GM23338 (cell line): ENCODE results near the gene ZNF816. TPM values are rescaled to one million over a fixed set of nuclear protein-coding genes. Genes with fewer than 3 reads are reported as not detected.

Experiments
- ATAC-seq: fragments of 200-7000 bp; cut with Tn5 transposase; 3 replicates; pipeline ENCODE4 v1.9.1; 2020
- DNase-seq: peaks from one replicate; pipeline ENCODE4 v3.0.0-alpha.2; 2015; ENCODE audit warnings: low spot score
- H2AFZ ChIP-seq: fragments of 200-600 bp; sonication (generic); 2 replicates; pipeline ENCODE4 v1.8.0; 2016; ENCODE audit warnings: antibody characterized with exemption, mild to moderate bottlenecking, moderate library complexity
- H3F3A ChIP-seq: fragments of 200-600 bp; sonication (generic); replicated peaks from 2 replicates; pipeline ENCODE4 v1.8.0; 2017; ENCODE audit warnings: antibody characterized with exemption, mixed run types, low read depth
- H3K27ac ChIP-seq: fragments of 200-600 bp; sonication (generic); 2 replicates; pipeline ENCODE4 v1.6.1; 2016; ENCODE audit warnings: low read depth
- H3K27me3 ChIP-seq: fragments of 200-600 bp; sonication (generic); 2 replicates; pipeline ENCODE4 v1.8.0; 2016; ENCODE audit warnings: mild to moderate bottlenecking, mixed run types, moderate library complexity; ENCODE audit not compliant: insufficient read depth
- H3K36me3 ChIP-seq: fragments of 200-600 bp; sonication (generic); 2 replicates; pipeline ENCODE4 v1.8.0; 2016; ENCODE audit warnings: mild to moderate bottlenecking; ENCODE audit not compliant: insufficient read depth
- H3K4me1 ChIP-seq: fragments of 200-600 bp; sonication (generic); 2 replicates; pipeline ENCODE4 v1.8.0; 2016; ENCODE audit warnings: mild to moderate bottlenecking, moderate library complexity; ENCODE audit not compliant: insufficient read depth
- H3K4me2 ChIP-seq: fragments of 200-600 bp; sonication (generic); 2 replicates; pipeline ENCODE4 v1.7.1; 2017; ENCODE audit warnings: mixed run types
- H3K4me3 ChIP-seq: fragments of 200-600 bp; sonication (generic); 2 replicates; pipeline ENCODE4 v1.6.1; 2016; ENCODE audit warnings: mixed run types
- H3K79me2 ChIP-seq: fragments of 200-600 bp; sonication (generic); replicated peaks from 2 replicates; pipeline ENCODE4 v1.8.0; 2017; ENCODE audit warnings: mild to moderate bottlenecking; ENCODE audit not compliant: insufficient read depth
- H3K9me2 ChIP-seq: fragments of 200-600 bp; sonication (generic); 2 replicates; pipeline ENCODE4 v1.8.0; 2017; ENCODE audit not compliant: insufficient read depth
- H4K20me1 ChIP-seq: fragments of 200-600 bp; sonication (generic); replicated peaks from 2 replicates; pipeline ENCODE4 v1.8.0; 2017; ENCODE audit warnings: mild to moderate bottlenecking; ENCODE audit not compliant: insufficient read depth
- H3K27ac Mint-ChIP-seq: 2 replicates; pipeline ENCODE4 v1.8.0; 2020; ENCODE audit warnings: inconsistent platforms, mild to moderate bottlenecking, moderate library complexity, mixed read lengths
- H3K27me3 Mint-ChIP-seq: 3 replicates; pipeline ENCODE4 v1.8.0; 2022; ENCODE audit warnings: low read depth, mild to moderate bottlenecking, moderate library complexity, mixed read lengths, inconsistent platforms; ENCODE audit not compliant: insufficient read depth, poor library complexity
- H3K36me3 Mint-ChIP-seq: 3 replicates; pipeline ENCODE4 v1.8.0; 2021; ENCODE audit warnings: low read depth, mild to moderate bottlenecking, inconsistent platforms, moderate library complexity, mixed read lengths
- H3K4me1 Mint-ChIP-seq: 3 replicates; pipeline ENCODE4 v1.8.0; 2020; ENCODE audit warnings: mild to moderate bottlenecking, inconsistent platforms, mixed read lengths
- H3K4me3 Mint-ChIP-seq: 3 replicates; pipeline ENCODE4 v1.8.0; 2021; ENCODE audit warnings: moderate library complexity, mild to moderate bottlenecking, inconsistent platforms, mixed read lengths
- H3K9me3 Mint-ChIP-seq: 3 replicates; pipeline ENCODE4 v1.8.0; 2020; ENCODE audit warnings: moderate library complexity, mild to moderate bottlenecking, inconsistent platforms, mixed read lengths
- CREB1 ChIP-seq: fragments of 250-450 bp; sonication (Bioruptor Pico); IDR thresholded peaks from 2 replicates; pipeline ENCODE4 v1.5.0; 2020; ENCODE audit warnings: low read depth, mild to moderate bottlenecking, moderate library complexity
- ETS1 ChIP-seq: IDR thresholded peaks from 2 replicates; pipeline ENCODE4 v1.6.1; 2016; ENCODE audit warnings: antibody characterized with exemption
- EZH2 ChIP-seq: fragments of 200-600 bp; sonication (generic); IDR thresholded peaks from one replicate; pipeline ENCODE4 v1.8.0; 2017; ENCODE audit warnings: antibody characterized with exemption, mild to moderate bottlenecking, low read depth; ENCODE audit not compliant: unreplicated experiment
- EZH2phosphoT487 ChIP-seq: fragments of 200-600 bp; sonication (generic); IDR thresholded peaks from one replicate; pipeline ENCODE4 v1.8.1; 2018; ENCODE audit warnings: antibody characterized with exemption; ENCODE audit not compliant: unreplicated experiment
- JUNB ChIP-seq: IDR thresholded peaks from one replicate; pipeline ENCODE4 v1.6.1; 2016; ENCODE audit warnings: antibody characterized with exemption; ENCODE audit not compliant: unreplicated experiment
- NANOG ChIP-seq: IDR thresholded peaks from 2 replicates; pipeline ENCODE4 v1.6.1; 2016; ENCODE audit warnings: antibody characterized with exemption, borderline replicate concordance
- POLR2AphosphoS5 ChIP-seq: IDR thresholded peaks from 2 replicates; pipeline ENCODE4 v1.6.1; 2016; ENCODE audit warnings: antibody characterized with exemption, low read depth
- REST ChIP-seq: IDR thresholded peaks from one replicate; pipeline ENCODE4 v1.6.1; 2018; ENCODE audit warnings: antibody characterized with exemption; ENCODE audit not compliant: unreplicated experiment
- STAT1 ChIP-seq: IDR thresholded peaks from one replicate; pipeline ENCODE4 v1.6.1; 2016; ENCODE audit warnings: antibody characterized with exemption; ENCODE audit not compliant: unreplicated experiment
- ZNF114 ChIP-seq: fragments of 250-450 bp; sonication (Bioruptor Pico); IDR thresholded peaks from 2 replicates; pipeline ENCODE4 v1.5.0; 2020; ENCODE audit warnings: mild to moderate bottlenecking, moderate library complexity
- ZNF331 ChIP-seq: fragments of 250-450 bp; sonication (Bioruptor Pico); IDR thresholded peaks from 2 replicates; pipeline ENCODE4 v1.5.0; 2020; ENCODE audit warnings: low read depth, mild to moderate bottlenecking, moderate library complexity
- ZNF462 ChIP-seq: fragments of 250-450 bp; sonication (Bioruptor Pico); IDR thresholded peaks from 2 replicates; pipeline ENCODE4 v1.5.0; 2020; ENCODE audit warnings: mild to moderate bottlenecking, moderate library complexity
- polyA plus RNA-seq: library from polyadenylated mRNA; unstranded; fragments of >200 nt; fragmentation: Nextera tagmentation; extraction: Ambion mirVana; gene quantifications from 2 replicates; pipeline ENCODE4 v1.2.1, GENCODE V29; 2016
- total RNA-seq: library from RNA; depleted of rRNA; stranded (reverse); fragments of >200 nt; shearing (Covaris generic); gene quantifications from 2 replicates; pipeline ENCODE4 v1.2.3, GENCODE V29; 2014
- TF ChIP-seq, protein P1 (sequence below), 2 experiments: fragments of 200-600 bp in 1 of 2; sonication (generic) in 1 of 2; conservative IDR thresholded peaks; 2 replicates each; pipeline versions ENCODE4 v1.5.1 to v1.6.1; 2016 to 2017; ENCODE audit warnings: antibody characterized with exemption in 2 of 2, low read depth in 2 of 2, mild to moderate bottlenecking in 2 of 2, moderate library complexity in 1 of 2

Gene ZNF816
- total and polyA plus RNA-seq, 2 experiments from 2014 or later, result 7.0 to 9.5 TPM

- Histone ChIP-seq H3F3A (no peaks in the 10 kb centered on the region), H4K20me1 (no peaks in the 10 kb centered on the region), H3K4me3 (no peak overlapping the region), H3K27me3 (no peaks in the 10 kb centered on the region), H3K9me2 (no peaks in the 10 kb centered on the region), H3K27ac (no peak overlapping the region), H3K4me1 (no peaks in the 10 kb centered on the region), H3K36me3 (no peaks in the 10 kb centered on the region), H2AFZ (no peak overlapping the region), H3K79me2 (no peaks in the 10 kb centered on the region), H3K4me2 (no peak overlapping the region)
- Mint-ChIP-seq H3K9me3 (no peaks in the 10 kb centered on the region; the same call in 2 of the 3 replicates), H3K4me3 (no peak overlapping the region), H3K27ac (no peak overlapping the region), H3K36me3 (no peaks in the 10 kb centered on the region; the same call in 2 of the 3 replicates), H3K27me3 (peaks cover 15% of the 10 kb centered on the region), H3K4me1 (peaks cover 6% of the 10 kb centered on the region)
- TF ChIP-seq ZNF114 (CRISPR knock-in tag) (no peak), JUNB (no peak), ETS1 (no peak), STAT1 (no peak), REST (no peak), ZNF331 (CRISPR knock-in tag) (no peak), CREB1 (no peak), NANOG (no peak), EZH2 (no peak), EZH2phosphoT487 (no peak), ZNF462 (CRISPR knock-in tag) (no peak), POLR2AphosphoS5 (no peak)
- TF ChIP-seq, protein P1, sequence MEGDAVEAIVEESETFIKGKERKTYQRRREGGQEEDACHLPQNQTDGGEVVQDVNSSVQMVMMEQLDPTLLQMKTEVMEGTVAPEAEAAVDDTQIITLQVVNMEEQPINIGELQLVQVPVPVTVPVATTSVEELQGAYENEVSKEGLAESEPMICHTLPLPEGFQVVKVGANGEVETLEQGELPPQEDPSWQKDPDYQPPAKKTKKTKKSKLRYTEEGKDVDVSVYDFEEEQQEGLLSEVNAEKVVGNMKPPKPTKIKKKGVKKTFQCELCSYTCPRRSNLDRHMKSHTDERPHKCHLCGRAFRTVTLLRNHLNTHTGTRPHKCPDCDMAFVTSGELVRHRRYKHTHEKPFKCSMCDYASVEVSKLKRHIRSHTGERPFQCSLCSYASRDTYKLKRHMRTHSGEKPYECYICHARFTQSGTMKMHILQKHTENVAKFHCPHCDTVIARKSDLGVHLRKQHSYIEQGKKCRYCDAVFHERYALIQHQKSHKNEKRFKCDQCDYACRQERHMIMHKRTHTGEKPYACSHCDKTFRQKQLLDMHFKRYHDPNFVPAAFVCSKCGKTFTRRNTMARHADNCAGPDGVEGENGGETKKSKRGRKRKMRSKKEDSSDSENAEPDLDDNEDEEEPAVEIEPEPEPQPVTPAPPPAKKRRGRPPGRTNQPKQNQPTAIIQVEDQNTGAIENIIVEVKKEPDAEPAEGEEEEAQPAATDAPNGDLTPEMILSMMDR (conservative IDR thresholded peaks at IDR 0.05; ENCODE audit: low read depth in 2 of 2), result no peak
- DNase-seq, result no peak
- ATAC-seq, result no peak
Observed at GRCh38 chr19:53007606-53008005, 44.9 kb upstream of the ZNF816 start.
